Epithelial cell of esophagus (primary cell): ENCODE measurements around the gene ARHGAP44.

Experiments used
- DNase-seq: peaks from one replicate; pipeline ENCODE4 v3.0.0; 2010; ENCODE audit warnings: low read depth
- H3K4me3 ChIP-seq: 2 replicates; pipeline ENCODE4 v1.5.1; 2011; ENCODE audit warnings: mild to moderate bottlenecking, low read length, control low read depth
- CTCF ChIP-seq: IDR thresholded peaks from 2 replicates; pipeline ENCODE4 v1.5.1; 2011; ENCODE audit warnings: low read depth, mild to moderate bottlenecking, low read length, control low read depth, inconsistent platforms; ENCODE audit not compliant: insufficient read depth; ENCODE audit errors: missing control alignments

ARHGAP44 gene

DNA sequence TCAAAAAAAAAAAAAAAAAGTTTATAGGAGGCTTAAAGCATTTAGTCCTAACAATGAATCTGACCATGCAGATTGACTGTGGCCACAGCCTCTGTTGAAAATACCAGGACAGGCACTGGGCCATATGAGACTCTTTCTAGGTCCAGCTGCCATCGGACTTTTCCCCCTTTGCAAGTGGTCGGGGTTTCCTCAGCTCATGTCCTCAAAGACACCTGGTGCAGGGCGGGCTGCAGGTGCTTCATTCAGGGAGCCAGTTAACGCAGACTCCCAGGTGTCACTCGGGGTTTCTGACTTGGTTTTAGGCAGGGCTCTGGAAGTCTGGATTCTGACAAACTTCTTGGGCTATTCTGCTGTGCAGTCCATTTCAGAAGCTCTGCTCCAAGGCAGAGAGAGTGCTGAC, 207.6 kb downstream of the ARHGAP44 start:
- TF ChIP-seq CTCF: no peak
- no peak for DNase-seq
- no peak overlapping the region for H3K4me3 ChIP-seq

DNA sequence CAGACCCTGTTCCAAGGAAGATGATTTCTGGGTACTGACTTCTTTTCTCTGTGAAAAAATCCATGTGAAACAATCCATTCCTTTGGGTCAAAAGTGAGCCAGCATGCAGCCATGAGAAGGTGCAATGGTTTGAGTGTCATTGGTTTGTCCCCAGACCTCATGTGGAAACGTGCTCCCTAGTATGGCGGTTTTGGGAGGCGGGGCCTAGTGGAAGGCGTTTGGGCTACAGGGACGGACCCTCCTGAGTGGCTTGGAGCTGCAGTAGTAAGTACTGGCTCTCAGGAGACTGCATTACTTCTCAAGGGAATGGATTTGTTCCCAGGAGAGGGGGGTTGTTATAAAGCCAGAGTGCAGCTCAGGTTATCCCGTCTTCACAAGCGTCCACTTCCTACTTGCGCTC, 209.2 kb downstream of the ARHGAP44 start:
- DNase-seq: no peak
- TF ChIP-seq CTCF: no peak
- H3K4me3 ChIP-seq: no peak overlapping the region

DNA sequence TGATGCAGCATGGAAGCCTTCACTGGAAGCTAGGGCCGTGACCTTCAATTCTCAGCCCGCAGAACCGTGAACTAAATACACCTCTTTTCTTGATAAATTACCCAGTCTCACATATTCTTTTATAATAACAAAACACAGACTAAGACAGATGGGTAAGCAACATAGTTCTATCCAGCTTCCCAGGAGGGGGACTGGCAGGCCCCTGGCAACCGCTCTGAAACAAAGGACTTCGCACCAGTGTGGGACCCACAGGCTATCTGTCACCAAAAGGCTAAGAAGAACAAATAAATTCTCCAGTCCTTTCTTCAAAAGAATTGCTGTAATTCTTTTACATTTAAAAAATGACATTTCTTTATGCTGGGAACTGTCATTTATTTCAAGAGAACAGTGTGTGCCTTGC, 209.6 kb downstream of the ARHGAP44 start:
- TF ChIP-seq CTCF: no peak
- no peak for DNase-seq
- H3K4me3 ChIP-seq: no peak overlapping the region

- TF ChIP-seq CTCF: no peak
- H3K4me3 ChIP-seq: no peak overlapping the region
- DNase-seq: no peak
Observed at GRCh38 chr17:13000561-13000960, 211.3 kb downstream of the ARHGAP44 start.

DNA sequence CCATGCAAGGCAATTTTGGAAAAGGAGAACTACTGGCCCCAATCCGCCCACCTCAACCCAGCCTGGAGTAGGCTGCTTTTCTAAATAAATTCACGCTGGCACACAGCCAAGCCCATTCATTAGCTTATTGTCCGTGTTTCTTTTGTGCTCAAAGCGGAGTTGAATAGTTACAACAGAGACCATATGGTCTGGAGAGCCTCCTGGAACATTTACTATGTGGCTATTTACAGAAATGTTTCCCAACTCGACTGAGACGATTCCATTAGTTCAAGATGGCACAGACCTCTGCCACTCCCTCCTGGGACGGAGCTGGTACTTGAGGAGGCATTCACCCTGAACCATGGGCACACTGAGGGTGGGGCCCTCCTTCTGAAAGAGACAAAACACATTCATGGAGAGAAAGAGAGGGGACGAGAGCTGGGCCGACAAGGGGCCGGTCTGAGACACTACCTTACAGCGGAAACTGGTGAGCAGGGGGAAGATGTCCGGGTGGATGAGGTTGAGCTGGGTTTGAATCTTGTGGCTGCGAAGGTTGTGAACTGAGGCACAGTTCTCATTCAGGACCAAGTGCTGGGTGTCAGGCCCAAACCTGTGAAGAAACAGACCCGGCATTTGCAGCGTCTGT, 212.8 kb downstream of the ARHGAP44 start:
- H3K4me3 ChIP-seq: no peak overlapping the region
- no peak for TF ChIP-seq CTCF
- DNase-seq: no peak

GRCh38 chr17:13002761-13003453, 213.6 kb downstream of the ARHGAP44 start:
- peak; percentile 83 for TF ChIP-seq CTCF
- peak; percentile 63 for DNase-seq
- no peak overlapping the region for H3K4me3 ChIP-seq

- TF ChIP-seq CTCF: no peak
- H3K4me3 ChIP-seq: no peak overlapping the region
- no peak for DNase-seq
Observed at GRCh38 chr17:13003454-13003851, 214.2 kb downstream of the ARHGAP44 start.
